ENCODE measurements around the gene AGBL4.

GRCh38 chr1:48829446-48829845 lies 1194.3 kb downstream of the AGBL4 start:
- no peak for TF ChIP-seq POLR2A (IDR thresholded peaks at IDR 0.05)
- TF ChIP-seq CTCF (IDR thresholded peaks at IDR 0.05), result no peak
